NCI-H510A (cell line): Measurements from ENCODE around the gene KIFBP.
"Not testable (repeated sequence)": the region's sequence is repeated elsewhere in the genome, so short reads cannot be mapped to it uniquely, and the experiment has no call there.

Experiments used
- DNase-seq: peaks from one replicate; lab custom pipeline; 2025; lab: John Stamatoyannopoulos, UW

Gene KIFBP

GRCh38 chr10:69005704-69006485, 17.3 kb downstream of the KIFBP start:
- no peak for DNase-seq

- no peak for DNase-seq
These were observed 18.7 kb downstream of the KIFBP start for GRCh38 chr10:69007260-69007659.

DNA sequence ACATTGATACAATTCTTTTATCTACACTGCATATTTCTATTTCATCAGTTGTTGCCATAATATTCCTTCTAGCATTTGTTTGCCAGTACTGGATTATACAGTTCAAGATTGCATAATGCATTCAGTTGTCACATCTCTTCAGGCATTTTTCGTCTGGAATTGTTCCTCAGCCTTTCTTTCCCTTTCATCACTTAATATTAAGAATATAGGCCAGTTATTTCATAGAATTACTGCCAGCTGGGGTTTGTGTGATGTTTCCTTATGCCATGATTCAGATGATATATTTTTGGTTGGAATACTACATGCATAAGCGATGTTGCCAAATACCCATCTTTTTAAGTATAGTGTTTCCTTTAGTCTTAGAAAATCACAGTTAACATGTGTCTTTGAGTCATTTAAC, 20.8 kb downstream of the KIFBP start:
- DNase-seq: no peak

GRCh38 chr10:69010151-69010640, 21.6 kb downstream of the KIFBP start:
- DNase-seq: no peak

GRCh38 chr10:69012778-69013177, 24.2 kb downstream of the KIFBP start:
- DNase-seq: not testable (repeated sequence)

- DNase-seq: no peak
These were observed 25.6 kb downstream of the KIFBP start for GRCh38 chr10:69014171-69014570.

GRCh38 chr10:69018613-69019012, 30.0 kb downstream of the KIFBP start:
- DNase-seq: no peak

GRCh38 chr10:69022611-69023010, 34.0 kb downstream of the KIFBP start:
- no peak for DNase-seq

- no peak for DNase-seq
These were observed 36.8 kb downstream of the KIFBP start for GRCh38 chr10:69025370-69025896.

- no peak for DNase-seq
These were observed 44.7 kb downstream of the KIFBP start for GRCh38 chr10:69033256-69033655.

DNA sequence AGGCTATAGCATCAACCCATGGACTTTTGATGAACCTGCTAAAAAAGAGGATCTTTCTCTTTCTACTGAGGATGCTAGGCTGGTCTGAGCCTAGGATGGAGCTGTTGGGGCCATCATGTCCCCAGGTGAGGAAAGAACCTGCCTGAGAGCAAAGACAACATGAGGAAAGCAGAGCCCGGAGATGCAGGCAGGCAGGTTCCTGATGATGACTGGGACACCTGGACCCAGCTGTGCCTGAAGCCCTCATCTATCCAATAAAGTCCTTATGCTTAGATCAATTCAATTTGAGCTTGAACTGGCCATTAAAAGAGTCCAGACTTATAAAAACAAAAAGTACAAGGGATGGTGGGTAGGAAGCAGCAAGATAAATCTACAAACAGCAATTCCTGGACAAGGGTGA, 48.9 kb downstream of the KIFBP start:
- no peak for DNase-seq

DNA sequence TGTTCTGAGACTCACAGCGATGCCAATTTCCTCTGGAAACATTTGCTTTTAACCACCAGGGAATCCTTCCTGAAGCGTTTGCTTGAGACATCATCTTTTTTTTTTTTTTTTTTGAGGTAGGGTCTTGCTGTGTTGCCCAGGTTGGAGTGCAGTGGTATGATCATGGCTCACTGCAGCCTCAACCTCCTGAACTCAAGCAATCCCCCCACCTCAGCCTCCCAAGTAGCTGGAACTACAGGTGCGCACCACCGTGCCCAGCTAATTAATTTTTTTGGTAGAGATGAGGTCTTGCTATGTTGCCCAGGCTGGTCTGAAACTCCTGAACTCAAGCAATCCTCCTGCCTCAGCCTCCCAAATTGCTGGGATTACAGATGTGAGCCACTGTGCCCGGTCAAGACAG, 52.3 kb downstream of the KIFBP start:
- DNase-seq: not testable (repeated sequence)

DNA sequence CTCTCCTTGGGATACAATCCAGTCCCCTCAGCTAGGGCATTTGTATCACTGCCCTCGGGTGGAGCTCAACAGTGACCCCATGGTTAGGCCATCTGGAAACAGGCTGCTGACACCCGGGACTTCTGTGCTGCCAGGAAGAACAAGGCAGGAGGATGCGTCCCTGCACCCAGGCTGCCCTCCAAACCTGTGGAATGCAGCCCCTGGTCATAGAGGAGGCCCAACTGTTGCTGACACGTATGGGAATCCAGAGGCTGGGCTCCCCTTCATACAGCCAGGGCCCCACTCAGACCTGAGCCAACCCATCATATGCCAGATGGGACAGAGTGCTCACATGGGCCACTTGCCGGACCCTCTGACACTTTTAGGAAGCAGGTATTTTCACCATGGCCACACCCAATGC, 53.8 kb downstream of the KIFBP start:
- DNase-seq: no peak

DNA sequence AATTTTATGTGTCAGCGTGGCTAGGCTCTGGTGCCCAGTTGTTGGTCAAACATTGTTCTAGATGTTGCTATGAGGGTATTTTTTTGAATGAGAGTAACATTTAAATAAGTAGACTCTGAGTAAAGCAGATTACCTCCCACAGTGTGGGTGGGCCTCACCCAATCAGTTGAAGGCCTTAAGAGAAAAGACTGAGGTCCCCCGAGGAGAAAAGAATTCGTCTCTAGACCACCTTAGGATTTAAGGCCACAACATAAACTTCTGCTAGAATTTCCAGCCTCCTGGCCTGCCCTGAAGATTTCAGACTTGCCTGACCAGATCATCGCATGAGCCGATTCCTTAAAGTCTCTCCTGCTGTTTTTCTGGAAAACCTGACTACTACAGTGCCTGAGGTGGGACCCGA, 54.2 kb downstream of the KIFBP start:
- no peak for DNase-seq

- DNase-seq: no peak
These were observed 55.4 kb downstream of the KIFBP start for GRCh38 chr10:69043931-69044531.

DNA sequence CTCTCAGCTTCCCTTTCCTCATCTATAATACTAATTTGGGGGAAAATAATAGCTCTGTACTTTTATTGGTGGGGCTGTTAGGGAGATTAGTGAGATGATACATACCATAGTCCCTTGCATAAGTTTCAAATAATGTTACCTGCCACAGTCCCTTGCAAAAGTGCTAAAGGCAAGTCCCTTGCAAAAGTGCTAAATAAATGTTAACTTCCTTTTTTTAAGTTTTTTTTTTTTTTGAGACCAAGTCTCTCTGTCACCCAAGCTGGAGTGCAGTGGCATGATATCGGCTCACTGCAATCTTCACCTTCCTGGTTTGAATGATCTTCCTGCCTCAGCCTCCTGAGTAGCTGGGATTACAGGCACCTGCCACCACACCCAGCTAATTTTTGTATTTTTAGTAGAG, 55.9 kb downstream of the KIFBP start:
- DNase-seq: no peak

DNA sequence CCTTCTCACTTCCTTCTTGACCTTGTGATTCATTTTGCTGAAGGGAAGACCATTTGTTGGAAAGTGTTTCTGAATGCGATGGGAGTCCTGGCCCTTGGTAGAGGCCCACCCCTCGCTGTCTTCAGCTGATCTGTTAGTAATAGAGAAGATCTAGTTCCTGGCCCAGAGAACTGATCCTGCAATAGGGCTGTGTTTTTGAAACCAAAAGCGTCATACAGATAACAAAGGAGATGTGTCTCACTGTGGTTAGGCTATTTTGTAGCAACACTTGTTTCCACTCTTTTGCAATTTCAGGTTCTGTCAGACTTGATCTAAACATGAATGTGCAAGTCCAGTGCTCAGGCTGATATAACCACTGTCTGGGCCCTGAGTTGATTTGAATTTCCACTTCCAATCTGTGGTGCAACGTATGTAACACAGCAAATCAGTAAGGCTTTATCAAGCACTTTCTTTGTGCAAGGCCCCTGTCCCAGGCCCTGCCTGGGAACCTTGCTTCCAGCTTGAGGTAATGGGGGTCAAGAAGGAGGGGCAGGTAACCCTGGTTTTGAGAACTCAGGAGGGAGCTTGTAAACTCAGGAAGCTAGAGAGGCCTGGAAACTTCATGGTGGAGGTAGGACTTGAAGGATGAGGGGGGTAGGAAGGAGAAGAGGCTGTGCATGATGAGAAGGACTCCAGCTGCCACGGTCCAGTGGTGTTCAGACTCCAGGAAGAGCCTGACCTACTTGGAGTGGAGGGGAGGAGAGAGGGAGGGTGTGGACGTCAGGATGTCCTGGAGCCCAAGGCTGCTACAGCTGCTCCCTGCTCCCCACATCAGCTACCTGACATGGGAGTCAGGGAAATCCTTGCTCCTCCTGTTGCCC, 57.1 kb downstream of the KIFBP start:
- DNase-seq: no peak

DNA sequence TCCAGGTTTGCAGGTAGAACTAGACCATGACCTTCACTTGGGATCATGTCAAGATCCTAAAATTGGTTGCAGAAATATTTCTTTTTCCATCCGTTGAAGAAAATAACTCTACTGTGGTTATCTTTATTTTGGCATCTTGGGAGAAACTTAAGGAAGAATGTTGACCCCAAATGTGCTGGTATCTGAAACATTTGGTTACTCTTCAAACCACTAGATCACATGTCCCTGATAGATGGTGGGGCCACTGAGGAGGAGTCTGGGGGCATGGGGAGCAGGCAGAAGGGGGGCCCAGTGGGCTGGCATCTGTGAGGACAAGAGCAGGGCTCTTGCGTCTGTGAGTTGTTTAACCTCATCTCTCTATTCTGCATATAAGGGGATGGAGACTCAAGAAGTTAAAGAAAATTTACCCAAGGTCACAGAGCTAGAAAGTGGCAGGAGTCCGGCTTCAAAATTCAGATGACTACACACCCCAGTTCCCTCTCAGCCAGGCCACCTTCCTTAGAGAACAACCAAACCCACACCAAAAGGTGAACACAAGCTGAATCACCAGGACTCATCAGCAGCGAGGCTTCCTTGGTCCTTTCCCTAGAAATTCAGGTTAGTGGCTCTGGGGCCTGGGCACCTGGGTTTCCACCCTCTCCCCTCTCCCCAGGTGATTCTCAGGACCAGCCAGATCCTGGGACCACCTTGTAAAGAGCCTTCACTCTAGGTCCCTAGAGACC, 58.7 kb downstream of the KIFBP start:
- DNase-seq: no peak

DNA sequence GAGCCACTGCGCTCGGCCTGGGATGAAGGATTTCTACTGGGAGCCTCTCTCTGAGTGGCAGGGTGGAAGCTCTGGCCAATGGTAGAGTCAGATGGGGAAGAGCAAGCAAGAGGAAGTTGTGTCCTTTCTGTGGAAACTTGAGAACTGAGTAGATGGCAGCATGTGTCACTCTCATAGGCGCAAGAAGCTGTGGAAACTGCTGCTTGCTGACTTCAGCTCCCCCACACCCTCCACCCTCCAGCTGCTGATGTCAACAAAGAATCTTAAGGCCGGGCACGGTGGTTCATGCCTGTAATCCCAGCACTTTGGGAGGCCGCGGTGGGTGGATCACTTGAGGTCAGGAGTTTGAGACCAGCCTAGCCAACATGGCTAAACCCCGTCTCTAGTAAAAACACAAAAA, 59.5 kb downstream of the KIFBP start:
- no peak for DNase-seq

DNA sequence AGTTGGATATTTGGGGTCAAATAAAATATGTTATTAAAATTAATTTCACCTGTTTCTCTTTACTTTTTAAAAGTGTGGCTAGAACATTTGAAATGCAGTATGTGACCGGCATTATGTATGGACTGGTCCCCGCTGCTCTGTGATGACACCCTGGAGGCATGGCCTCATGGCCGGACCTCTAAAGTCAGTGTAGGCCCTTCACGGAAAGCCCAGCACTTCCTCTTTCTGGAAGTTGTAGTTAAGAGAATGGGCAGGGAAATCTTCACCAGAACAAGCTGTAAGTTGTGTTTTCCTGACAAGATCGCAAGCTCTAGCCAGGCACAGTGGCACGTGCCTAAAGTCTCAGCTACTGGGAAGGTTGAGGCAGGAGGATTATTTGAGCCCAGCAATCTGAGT, 61.0 kb downstream of the KIFBP start:
- DNase-seq: no peak

GRCh38 chr10:69051303-69051702, 62.7 kb downstream of the KIFBP start:
- no peak for DNase-seq
